SK-N-MC (cell line): ENCODE results near the gene KIF24.
"Not testable (repeated sequence)": the region's sequence is repeated elsewhere in the genome, so short reads cannot be mapped to it uniquely, and the experiment has no call there.

Source experiments
- DNase-seq: peaks from one replicate; pipeline ENCODE4 v3.0.0-alpha.2; 2011; ENCODE audit warnings: low read depth, low spot score
- H3K27ac ChIP-seq: fragments of 200-600 bp; sonication (generic); 2 replicates; pipeline ENCODE4 v1.5.1; 2016; ENCODE audit warnings: mixed run types
- H3K36me3 ChIP-seq: fragments of 200-600 bp; sonication (generic); 2 replicates; pipeline ENCODE4 v1.6.1; 2017; ENCODE audit warnings: antibody characterized with exemption, low read length, mixed read lengths; ENCODE audit not compliant: insufficient read depth
- H3K4me3 ChIP-seq: fragments of 200-600 bp; sonication (generic); 2 replicates; pipeline ENCODE4 v1.5.1; 2016
- H3K9ac ChIP-seq: fragments of 200-600 bp; sonication (generic); 2 replicates; pipeline ENCODE4 v1.8.0; 2017; ENCODE audit warnings: mixed run types, mixed read lengths; ENCODE audit not compliant: insufficient read length
- H3K9me3 ChIP-seq: fragments of 200-600 bp; sonication (generic); 2 replicates; pipeline ENCODE4 v1.6.1; 2017; ENCODE audit warnings: low read depth, mild to moderate bottlenecking, antibody characterized with exemption, low read length, moderate library complexity, mixed read lengths
- EZH2 ChIP-seq: fragments of 200-600 bp; sonication (generic); IDR thresholded peaks from one replicate; pipeline ENCODE4 v1.6.1; 2017; ENCODE audit warnings: antibody characterized with exemption
- FOXP2 ChIP-seq: optimal IDR thresholded peaks from 2 replicates; pipeline ENCODE3; 2011; ENCODE audit warnings: mild to moderate bottlenecking, moderate library complexity; ENCODE audit not compliant: insufficient read depth; ENCODE audit errors: extremely low read length, control extremely low read depth
- POLR2AphosphoS5 ChIP-seq: IDR thresholded peaks from 2 replicates; pipeline ENCODE4 v1.6.1; 2012; ENCODE audit warnings: mild to moderate bottlenecking, low read depth, low read length, borderline replicate concordance

Gene KIF24

DNA sequence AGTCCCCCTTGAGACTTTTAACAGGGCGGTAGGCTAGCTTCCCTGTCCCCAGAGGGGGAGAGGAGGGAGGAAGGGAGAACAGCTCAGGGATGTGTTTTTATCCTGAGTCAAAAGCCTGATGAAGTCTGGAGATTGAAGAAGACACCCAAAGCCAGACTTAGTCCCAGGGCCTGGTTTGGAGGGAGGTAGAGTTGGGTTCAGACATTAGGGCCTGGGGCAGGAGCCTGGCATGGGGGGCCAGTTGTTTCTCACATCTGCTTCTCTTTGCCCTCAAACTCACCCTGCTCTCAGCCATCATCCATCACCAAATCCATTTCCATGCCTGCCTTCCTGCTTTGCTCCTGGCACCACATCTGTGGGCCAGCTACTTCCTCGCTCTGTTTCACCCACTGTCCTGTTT is 44.7 kb upstream of the KIF24 start:
- TF ChIP-seq EZH2 (no peak), POLR2AphosphoS5 (no peak)
- no peak overlapping the region for H3K9ac ChIP-seq
- no peaks in the 10 kb centered on the region for H3K9me3 ChIP-seq
- no peaks in the 10 kb centered on the region for H3K36me3 ChIP-seq
- no peak for DNase-seq
- no peak overlapping the region for H3K4me3 ChIP-seq
- no peak overlapping the region for H3K27ac ChIP-seq

DNA sequence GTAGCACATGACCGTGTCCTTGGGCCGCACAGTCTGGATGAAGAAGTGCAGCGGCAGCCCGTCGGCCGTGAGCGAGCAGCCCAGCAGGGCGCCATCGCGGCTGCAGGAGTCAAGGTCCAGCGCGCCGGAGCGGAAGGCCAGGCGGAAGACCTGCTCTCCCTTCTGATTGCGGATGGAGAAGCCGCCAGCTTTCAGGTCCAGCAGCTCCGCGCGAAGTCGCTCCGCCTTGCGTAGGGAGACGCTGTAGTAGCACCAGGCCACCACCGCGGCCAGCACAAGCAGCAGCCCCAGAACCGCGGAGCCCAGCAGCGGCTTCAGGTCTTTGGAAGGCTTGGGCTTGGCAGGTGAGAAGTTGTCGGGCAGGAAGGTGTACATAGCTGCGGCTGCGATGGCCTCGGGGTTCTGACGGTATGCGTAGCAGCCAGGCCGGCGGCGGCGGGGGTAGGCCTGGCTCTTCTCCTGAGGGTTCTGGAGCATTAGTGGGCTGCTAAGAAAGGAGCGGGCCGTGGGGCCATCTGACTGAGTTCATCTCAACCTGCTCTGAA is 43.5 kb upstream of the KIF24 start:
- no peaks in the 10 kb centered on the region for H3K9me3 ChIP-seq
- TF ChIP-seq FOXP2 = no peak
- TF ChIP-seq POLR2AphosphoS5 = no peak
- no peak for TF ChIP-seq EZH2
- no peaks in the 10 kb centered on the region for H3K36me3 ChIP-seq
- no peak overlapping the region for H3K9ac ChIP-seq
- DNase-seq = no peak
- no peak overlapping the region for H3K4me3 ChIP-seq
- no peak overlapping the region for H3K27ac ChIP-seq

GRCh38 chr9:34371886-34372466 is 42.9 kb upstream of the KIF24 start:
- H3K9me3 ChIP-seq = no peaks in the 10 kb centered on the region
- no peak for TF ChIP-seq EZH2
- TF ChIP-seq FOXP2 = no peak
- no peak for TF ChIP-seq POLR2AphosphoS5

GRCh38 chr9:34370970-34371880 is 42.2 kb upstream of the KIF24 start:
- Histone ChIP-seq H3K9me3 (no peaks in the 10 kb centered on the region), H3K4me3 (no peak overlapping the region), H3K9ac (no peak overlapping the region), H3K36me3 (no peaks in the 10 kb centered on the region), H3K27ac (no peak overlapping the region)
- TF ChIP-seq POLR2AphosphoS5 = no peak
- no peak for TF ChIP-seq FOXP2
- no peak for TF ChIP-seq EZH2
- no peak for DNase-seq

More at GRCh38 chr9:34371886-34372466, 42.9 kb upstream of the KIF24 start:
- no peak for DNase-seq
- no peaks in the 10 kb centered on the region for H3K36me3 ChIP-seq
- H3K9ac ChIP-seq = no peak overlapping the region
- no peak overlapping the region for H3K27ac ChIP-seq
- no peak overlapping the region for H3K4me3 ChIP-seq

DNA sequence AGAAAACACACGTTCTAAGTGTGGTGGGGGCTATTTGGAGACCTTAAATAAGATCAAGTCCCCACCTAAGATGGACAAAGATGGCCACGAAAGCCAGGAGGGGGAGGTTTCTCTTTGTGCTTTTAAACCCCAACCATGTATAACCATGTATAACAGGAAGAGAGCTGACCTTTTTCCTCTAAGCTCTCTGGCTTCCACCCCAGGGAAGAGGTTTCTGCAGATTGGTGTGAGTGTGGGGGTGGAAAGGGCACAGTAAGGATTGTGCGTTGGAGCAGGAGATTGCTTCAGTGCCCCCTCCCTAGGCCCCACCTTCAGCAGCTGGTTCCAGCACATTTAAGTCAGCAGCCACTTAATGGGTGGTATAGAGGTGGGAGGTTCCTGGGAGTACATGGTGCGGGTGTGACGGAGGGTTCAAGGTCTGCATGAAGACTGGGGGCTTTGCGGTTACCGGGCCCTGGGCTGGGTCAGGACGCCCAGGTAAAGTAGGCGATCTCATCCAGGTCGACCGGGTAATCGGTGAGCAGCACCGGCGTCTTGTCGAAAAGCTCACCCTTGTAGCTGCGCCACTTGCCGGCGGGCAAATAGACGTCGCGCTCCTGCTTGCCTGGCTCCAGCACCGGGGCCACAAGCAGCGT is 41.4 kb upstream of the KIF24 start:
- DNase-seq = no peak
- no peak for TF ChIP-seq EZH2
- TF ChIP-seq FOXP2 = no peak
- TF ChIP-seq POLR2AphosphoS5 = no peak

DNA sequence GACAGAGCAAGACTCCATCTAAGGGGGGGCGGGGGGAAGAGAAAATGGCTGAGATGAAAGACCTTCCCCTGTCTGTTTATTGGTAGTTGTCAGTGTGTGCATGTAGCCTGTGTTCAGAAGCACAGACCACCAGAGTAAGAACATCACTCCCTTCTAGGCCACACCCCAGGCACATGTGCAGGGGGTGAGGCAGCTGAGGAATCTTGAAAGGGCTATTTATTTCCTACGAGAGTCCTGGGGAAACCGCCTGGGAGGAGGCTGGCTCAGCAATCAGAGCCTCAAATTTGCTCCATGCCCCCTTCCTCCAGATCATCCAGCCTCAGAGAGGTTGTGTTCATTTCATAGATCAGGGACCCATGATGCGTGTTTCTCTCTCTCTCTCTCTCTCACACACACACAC is 40.6 kb upstream of the KIF24 start:
- Histone ChIP-seq H3K27ac (no peak overlapping the region), H3K36me3 (no peaks in the 10 kb centered on the region), H3K9ac (no peak overlapping the region), H3K9me3 (no peaks in the 10 kb centered on the region), H3K4me3 (no peak overlapping the region)
- DNase-seq = no peak
- TF ChIP-seq EZH2 = no peak

More for the DNA sequence above, 41.4 kb upstream of the KIF24 start:
- no peak overlapping the region for H3K9ac ChIP-seq
- H3K27ac ChIP-seq = no peak overlapping the region
- no peak overlapping the region for H3K4me3 ChIP-seq
- H3K36me3 ChIP-seq = no peaks in the 10 kb centered on the region
- H3K9me3 ChIP-seq = no peaks in the 10 kb centered on the region

GRCh38 chr9:34368796-34369195 is 39.7 kb upstream of the KIF24 start:
- not testable (repeated sequence) for DNase-seq, H3K9ac ChIP-seq, H3K27ac ChIP-seq, H3K36me3 ChIP-seq, H3K9me3 ChIP-seq, H3K4me3 ChIP-seq

DNA sequence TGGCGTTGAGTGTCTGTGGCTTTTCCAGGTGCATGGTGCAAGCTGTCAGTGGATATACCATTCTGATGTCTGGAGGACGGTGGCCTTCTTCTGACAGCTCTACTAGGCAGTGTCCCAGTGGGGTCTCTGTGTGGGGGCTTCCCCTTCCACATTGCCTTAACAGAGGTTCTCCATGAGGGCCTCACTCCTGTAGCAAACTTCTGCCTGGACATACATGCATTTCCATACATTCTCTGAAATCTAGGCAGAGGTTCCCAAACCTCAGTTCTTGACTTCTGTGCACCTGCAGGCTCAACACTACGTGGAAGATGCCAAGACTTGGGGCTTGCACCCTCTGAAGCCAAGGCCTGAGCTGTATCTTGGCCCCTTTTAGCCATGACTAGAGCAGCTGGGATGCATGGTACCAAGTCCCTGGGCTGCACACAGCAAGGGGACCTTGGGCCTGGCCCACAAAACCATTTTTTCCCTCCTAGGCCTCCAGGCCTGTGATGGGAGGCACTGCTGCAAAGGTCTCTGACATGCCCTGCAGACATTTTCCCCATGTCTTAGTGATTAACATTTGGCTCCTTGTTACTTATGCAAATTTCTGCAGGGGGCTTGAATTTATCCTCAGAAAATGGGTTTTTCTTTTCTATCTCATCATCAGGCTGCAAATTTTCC is 38.8 kb upstream of the KIF24 start:
- H3K36me3 ChIP-seq, H3K4me3 ChIP-seq, DNase-seq, H3K9ac ChIP-seq, H3K9me3 ChIP-seq, H3K27ac ChIP-seq: not testable (repeated sequence)
